GM12878 (cell line): Measurements from ENCODE around the gene RTEL1. TPM values are rescaled to one million over a fixed set of nuclear protein-coding genes. Genes with fewer than 3 reads are reported as not detected.
A peak's percentile ranks its signal among the peaks of the same experiment; 100 is the strongest.

ENCODE experiments used
- BHLHE40 ChIP-seq, 2 experiments: fragments of 450-650 bp in 1 of 2; IDR thresholded peaks; 2 replicates each; pipeline ENCODE4 v1.6.1; 2011 to 2017; ENCODE audit warnings: low read depth in 2 of 2, borderline replicate concordance in 1 of 2, improper control_type of control experiment in 1 of 2, low read length in 1 of 2, mild to moderate bottlenecking in 1 of 2
- CBX3 ChIP-seq: fragments of 200-600 bp; sonication (generic); IDR thresholded peaks from 2 replicates; pipeline ENCODE4 v1.6.1; 2016; ENCODE audit warnings: low read depth, borderline replicate concordance
- GATAD2B ChIP-seq: fragments of 450-650 bp; conservative IDR thresholded peaks from 2 replicates; pipeline ENCODE4 v1.6.1; 2017; ENCODE audit warnings: low read depth, mild to moderate bottlenecking, moderate library complexity
- HDGF ChIP-seq: fragments of 450-650 bp; IDR thresholded peaks from 2 replicates; pipeline ENCODE4 v1.6.1; 2016; ENCODE audit warnings: antibody characterized with exemption
- MLLT1 ChIP-seq: fragments of 450-650 bp; IDR thresholded peaks from 2 replicates; pipeline ENCODE4 v1.6.1; 2016; ENCODE audit warnings: mild to moderate bottlenecking
- MTA2 ChIP-seq: fragments of 450-650 bp; IDR thresholded peaks from 2 replicates; pipeline ENCODE4 v1.6.1; 2016; ENCODE audit warnings: low read depth, mild to moderate bottlenecking, moderate library complexity
- MXI1 ChIP-seq: fragments of 150-350 bp; IDR thresholded peaks from 2 replicates; pipeline ENCODE4 v1.6.1; 2011; ENCODE audit warnings: low read depth, mild to moderate bottlenecking, inconsistent platforms, low read length, improper control_type of control experiment
- NBN ChIP-seq: fragments of 450-650 bp; IDR thresholded peaks from 2 replicates; pipeline ENCODE4 v1.6.1; 2016
- NKRF ChIP-seq: fragments of 450-650 bp; conservative IDR thresholded peaks from 2 replicates; pipeline ENCODE4 v1.6.1; 2017; ENCODE audit warnings: mild to moderate bottlenecking, moderate library complexity
- NR2C1 ChIP-seq: fragments of 450-650 bp; IDR thresholded peaks from 2 replicates; pipeline ENCODE4 v1.6.1; 2017; ENCODE audit warnings: antibody characterized with exemption, mild to moderate bottlenecking, moderate library complexity
- RUNX3 ChIP-seq: IDR thresholded peaks from 2 replicates; pipeline ENCODE4 v1.6.1; 2012; ENCODE audit warnings: low read length, inconsistent platforms
- TCF3 ChIP-seq: IDR thresholded peaks from 2 replicates; pipeline ENCODE4 v1.6.1; 2012; ENCODE audit warnings: low read depth, mild to moderate bottlenecking, low read length, borderline replicate concordance; ENCODE audit not compliant: insufficient read depth
- polyA plus RNA-seq, 11 experiments: library from polyadenylated mRNA; depleted of rRNA in 4 of 11; unstranded in 6 of 11; stranded (reverse) in 5 of 11; fragments of >200 nt; fragmentation: Nextera tagmentation in 4 of 11; fragmentation: Illumina TruSeq in 1 of 11; extraction: Ambion mirVana in 4 of 11; extraction: Trizol in 1 of 11; gene quantifications; 1 replicate in 1 of 11; 2 replicates in 10 of 11; pipeline versions ENCODE4 v1.2.1 to v1.2.3, GENCODE V29; 2011 to 2016; ENCODE audit warnings: inconsistent platforms in 2 of 11, missing spikeins in 2 of 11, low read depth in 1 of 11
- total RNA-seq, 4 experiments: library from RNA; depleted of rRNA in 3 of 4; stranded (reverse); fragments of >200 nt in 3 of 4; fragmentation: Illumina TruSeq in 1 of 4; extraction: Trizol in 1 of 4; gene quantifications; 2 replicates each; pipeline versions ENCODE4 v1.2.1 to v1.2.3, GENCODE V29; 2013 to 2021

The RTEL1 gene
- total and polyA plus RNA-seq, 10 of the 15 experiments (the other 5 are each of a cell fraction or from before 2014, with no cell fraction given), result 0.40 to 37.2 (median 15.6) TPM; not detected in 1

GRCh38 chr20:63735859-63736718 lies 78.0 kb downstream of the RTEL1 start, which contains the start of gene LIME1 (continued):
- 0 out of 2 replicates have a peak, but pooled peaks have one; percentile 30 for TF ChIP-seq MTA2
- no peak for TF ChIP-seq CBX3
- 0 out of 2 replicates have a peak, but pooled peaks have one; percentile 28 for TF ChIP-seq MLLT1
- peak; percentile 50; the same call in 1 of the 2 replicates for TF ChIP-seq TCF3
- TF ChIP-seq NKRF, result 0 out of 2 replicates have a peak, but pooled peaks have one; percentile 24
- TF ChIP-seq GATAD2B, result peak; percentile 74; the same call in 1 of the 2 replicates
- TF ChIP-seq HDGF, result peak; percentile 92
- TF ChIP-seq MXI1, result peak; percentile 45; the same call in 1 of the 2 replicates
- no peak for TF ChIP-seq NR2C1
- peak; percentile 42 for TF ChIP-seq RUNX3
- TF ChIP-seq NBN, result peak; percentile 72
- TF ChIP-seq BHLHE40 (IDR thresholded peaks at IDR 0.05; ENCODE audit: borderline replicate concordance in 1 of 2, low read depth in 2 of 2, low read length in 1 of 2), result peak in 1 of 2 experiments; percentile 67; a peak in 2 of 4 replicates
